K562 (cell line): ENCODE results near the gene ZBTB9. TPM values are rescaled to one million over a fixed set of nuclear protein-coding genes. Genes with fewer than 3 reads are reported as not detected.
A peak's percentile ranks its signal among the peaks of the same experiment; 100 is the strongest.

Experiments used
- ATAC-seq: fragments of 200-7000 bp; cut with Tn5 transposase; 3 replicates; pipeline ENCODE4 v1.9.1; 2020; ENCODE audit warnings: moderate library complexity
- BruUV-seq: library from RNA; stranded (reverse); fragments of 400-500 nt; replicated peaks from 2 replicates; lab custom pipeline; 2021; lab: Mats Ljungman, UMichigan
- CTCF ChIA-PET: fragments of 300-600 bp; formaldehyde crosslinking; extraction: SDS; loops from one replicate; lab custom pipeline; 2021; ENCODE audit warnings: low intra/inter-chr PET ratio; lab: Yijun Ruan, JAX
- POLR2A ChIA-PET: fragments of 300-600, 350-650 bp; sonication (Branson Sonifier 250); formaldehyde crosslinking; extraction: SDS; loops from one replicate; lab custom pipeline; 2021; ENCODE audit warnings: antibody characterized with exemption, inconsistent platforms; lab: Yijun Ruan, JAX
- DNase-seq, 4 experiments: peaks; one replicate each; pipeline versions ENCODE4 v3.0.0 to v3.0.0-alpha.2; 2011 to 2018; ENCODE audit warnings: low spot score in 3 of 4, mixed read lengths in 3 of 4; ENCODE audit errors: extremely low read depth in 1 of 4
- FAIRE-seq: peaks from 2 replicates; lab custom pipeline; 2011; peaks lifted over from hg19 to GRCh38; lab: Jason Lieb, UNC
- H2AFZ ChIP-seq: 2 replicates; pipeline ENCODE4 v1.6.0; 2011; ENCODE audit warnings: low read depth, low read length, control low read depth, inconsistent platforms
- H3K27ac ChIP-seq: fragments of 200-600 bp; 3 replicates; pipeline ENCODE4 v1.8.0; 2011; ENCODE audit warnings: low read depth, mild to moderate bottlenecking, control low read depth, inconsistent platforms, low read length, moderate library complexity, mixed read lengths; ENCODE audit errors: extremely low read depth
- H3K27me3 ChIP-seq, 2 experiments: fragments of 300-600 bp in 1 of 2; 2 replicates in 1 of 2; 3 replicates in 1 of 2; pipeline versions ENCODE4 v1.6.0 to v1.8.0; 2011; ENCODE audit warnings: inconsistent platforms in 2 of 2, low read length in 2 of 2, mild to moderate bottlenecking in 1 of 2, mixed read lengths in 1 of 2, moderate library complexity in 1 of 2; ENCODE audit not compliant: control insufficient read depth in 2 of 2, insufficient read depth in 2 of 2
- H3K36me3 ChIP-seq: fragments of 300-600 bp; 3 replicates; pipeline ENCODE4 v1.8.0; 2011; ENCODE audit warnings: mild to moderate bottlenecking, low read length, inconsistent platforms; ENCODE audit not compliant: control insufficient read depth, insufficient read depth
- H3K4me1 ChIP-seq, 2 experiments: fragments of 200-600 bp in 1 of 2; replicated peaks in 1 of 2; 2 replicates in 1 of 2; 3 replicates in 1 of 2; pipeline versions ENCODE4 v1.5.1 to v1.8.0; 2011; ENCODE audit warnings: inconsistent platforms in 2 of 2, low read length in 2 of 2, mild to moderate bottlenecking in 1 of 2, mixed read lengths in 1 of 2, moderate library complexity in 1 of 2; ENCODE audit not compliant: control insufficient read depth in 2 of 2, insufficient read depth in 2 of 2
- H3K4me2 ChIP-seq: 2 replicates; pipeline ENCODE4 v1.6.1; 2011; ENCODE audit warnings: low read length, control low read depth, inconsistent platforms, mixed read lengths; ENCODE audit not compliant: insufficient read depth
- H3K4me3 ChIP-seq: fragments of 200-600 bp; sonication (generic), shearing (Covaris generic); 2 replicates; pipeline ENCODE4 v1.5.1; 2016; ENCODE audit warnings: control low read depth, inconsistent platforms
- H3K79me2 ChIP-seq: fragments of 200-600 bp; 3 replicates; pipeline ENCODE4 v1.8.0; 2011; ENCODE audit warnings: low read length, inconsistent platforms; ENCODE audit not compliant: control insufficient read depth, insufficient read depth
- H3K9ac ChIP-seq, 2 experiments: 2 replicates each; pipeline versions ENCODE4 v1.6.0 to v1.6.1; 2011; ENCODE audit warnings: low read depth in 2 of 2, low read length in 2 of 2, control low read depth in 1 of 2, inconsistent platforms in 1 of 2, mild to moderate bottlenecking in 1 of 2, mixed read lengths in 1 of 2; ENCODE audit not compliant: insufficient read depth in 1 of 2
- H3K9me1 ChIP-seq: one replicate; pipeline ENCODE4 v1.6.0; 2011; ENCODE audit warnings: inconsistent platforms, mild to moderate bottlenecking, low read length, moderate library complexity; ENCODE audit not compliant: control insufficient read depth, insufficient read depth
- H3K9me3 ChIP-seq: replicated peaks from 2 replicates; pipeline ENCODE4 v1.5.1; 2011; ENCODE audit warnings: low read depth, low read length, inconsistent platforms; ENCODE audit not compliant: control insufficient read depth, insufficient read depth
- H4K20me1 ChIP-seq: replicated peaks from 2 replicates; pipeline ENCODE4 v1.6.1; 2011; ENCODE audit warnings: low read length, inconsistent platforms, mixed read lengths; ENCODE audit not compliant: control insufficient read depth, insufficient read depth
- BCOR ChIP-seq: fragments of 450-650 bp; IDR thresholded peaks from 2 replicates; pipeline ENCODE4 v1.6.1; 2016
- CBFA2T3 ChIP-seq: fragments of 450-650 bp; IDR thresholded peaks from 2 replicates; pipeline ENCODE4 v1.6.1; 2017
- DMBX1 ChIP-seq: fragments of 250-450 bp; sonication (Bioruptor Pico); IDR thresholded peaks from 2 replicates; pipeline ENCODE4 v1.8.0; 2022; ENCODE audit warnings: inconsistent platforms, mild to moderate bottlenecking, moderate library complexity, borderline replicate concordance
- EGR1 ChIP-seq: fragments of 450-650 bp; conservative IDR thresholded peaks from 2 replicates; pipeline ENCODE4 v1.6.1; 2017; ENCODE audit warnings: mild to moderate bottlenecking
- EHMT2 ChIP-seq: fragments of 450-650 bp; IDR thresholded peaks from 2 replicates; pipeline ENCODE4 v1.6.1; 2018; ENCODE audit warnings: antibody characterized with exemption
- EP400 ChIP-seq: fragments of 450-650 bp; IDR thresholded peaks from 2 replicates; pipeline ENCODE4 v1.6.1; 2017; ENCODE audit warnings: antibody characterized with exemption, mild to moderate bottlenecking, moderate library complexity
- HLTF ChIP-seq: fragments of 450-650 bp; IDR thresholded peaks from 2 replicates; pipeline ENCODE4 v1.6.1; 2016
- RAD51 ChIP-seq: fragments of 450-650 bp; IDR thresholded peaks from 2 replicates; pipeline ENCODE4 v1.7.1; 2016; ENCODE audit warnings: low read depth, mild to moderate bottlenecking, borderline replicate concordance
- TFAP4 ChIP-seq: sonication (generic); formaldehyde crosslinking; IDR thresholded peaks from 2 replicates; pipeline ENCODE4 v1.8.0; 2022; ENCODE audit warnings: missing genetic modification reagents, mild to moderate bottlenecking, moderate library complexity, borderline replicate concordance
- ZBTB9 ChIP-seq: fragments of 450-650 bp; formaldehyde crosslinking; IDR thresholded peaks from 2 replicates; pipeline ENCODE4 v1.4.0; 2020; ENCODE audit warnings: mild to moderate bottlenecking, moderate library complexity
- ZNF3 ChIP-seq: fragments of 250-450 bp; sonication (Bioruptor Pico); IDR thresholded peaks from 2 replicates; pipeline ENCODE4 v1.5.0; 2021; ENCODE audit warnings: mild to moderate bottlenecking, moderate library complexity
- WGBS: fragments of 100-300 bp; shearing (Covaris generic); methylation state at CpG from one replicate; pipeline ENCODE4 v1.1.6; 2016; ENCODE audit warnings: low coverage, mixed read lengths; ENCODE audit not compliant: insufficient coverage; ENCODE audit errors: missing lambda C conversion rate; 5-methylcytosine and 5-hydroxymethylcytosine counted together
- in situ Hi-C: fragments of 300-500 bp; cut with MboI; formaldehyde crosslinking; loops from 4 replicates; pipeline ENCODE4 v1.15.0; 2018; ENCODE audit warnings: inconsistent platforms, mixed read lengths
- intact Hi-C: fragments of 100-400 bp; cut with micrococcal nuclease; formaldehyde crosslinking; loops from 2 replicates; pipeline ENCODE4 v1.14.2; 2022
- polyA plus RNA-seq, 8 experiments: library from polyadenylated mRNA; depleted of rRNA in 4 of 8; stranded (reverse) in 5 of 8; unstranded in 3 of 8; fragments of >200 nt; fragmentation: Nextera tagmentation in 2 of 8; fragmentation: Illumina TruSeq in 1 of 8; extraction: Ambion mirVana in 2 of 8; extraction: Trizol in 1 of 8; gene quantifications; 2 replicates each; pipeline versions ENCODE4 v1.2.1 to v1.2.3, GENCODE V29; 2011 to 2014; ENCODE audit warnings: inconsistent platforms in 1 of 8, missing spikeins in 1 of 8
- total RNA-seq, 7 experiments: library from RNA; depleted of rRNA in 6 of 7; stranded (reverse); fragments of >200 nt in 6 of 7; fragmentation: Illumina TruSeq in 2 of 7; extraction: Trizol in 2 of 7; gene quantifications; 2 replicates each; pipeline versions ENCODE4 v1.2.1 to v1.2.3, GENCODE V29; 2011 to 2021; ENCODE audit warnings: low replicate concordance in 1 of 7
- TF ChIP-seq, protein P1 (sequence below), 2 experiments: fragments of 450-650 bp in 1 of 2; IDR thresholded peaks; 2 replicates each; pipeline ENCODE4 v1.6.1; 2011 to 2017; ENCODE audit warnings: low read depth in 2 of 2, antibody characterized with exemption in 1 of 2, borderline replicate concordance in 1 of 2, low read length in 1 of 2, mild to moderate bottlenecking in 1 of 2, mixed read lengths in 1 of 2; ENCODE audit not compliant: control insufficient read depth in 1 of 2
- TF ChIP-seq, protein P2 (sequence below): sonication (generic); formaldehyde crosslinking; IDR thresholded peaks from 2 replicates; pipeline ENCODE4 v1.8.1; 2023; ENCODE audit warnings: mild to moderate bottlenecking, missing genetic modification reagents

Gene ZBTB9
- total and polyA plus RNA-seq, 9 of the 15 experiments (the other 6 are each of a cell fraction or from before 2014, with no cell fraction given) = 1.9 to 19.5 (median 10.4) TPM

DNA sequence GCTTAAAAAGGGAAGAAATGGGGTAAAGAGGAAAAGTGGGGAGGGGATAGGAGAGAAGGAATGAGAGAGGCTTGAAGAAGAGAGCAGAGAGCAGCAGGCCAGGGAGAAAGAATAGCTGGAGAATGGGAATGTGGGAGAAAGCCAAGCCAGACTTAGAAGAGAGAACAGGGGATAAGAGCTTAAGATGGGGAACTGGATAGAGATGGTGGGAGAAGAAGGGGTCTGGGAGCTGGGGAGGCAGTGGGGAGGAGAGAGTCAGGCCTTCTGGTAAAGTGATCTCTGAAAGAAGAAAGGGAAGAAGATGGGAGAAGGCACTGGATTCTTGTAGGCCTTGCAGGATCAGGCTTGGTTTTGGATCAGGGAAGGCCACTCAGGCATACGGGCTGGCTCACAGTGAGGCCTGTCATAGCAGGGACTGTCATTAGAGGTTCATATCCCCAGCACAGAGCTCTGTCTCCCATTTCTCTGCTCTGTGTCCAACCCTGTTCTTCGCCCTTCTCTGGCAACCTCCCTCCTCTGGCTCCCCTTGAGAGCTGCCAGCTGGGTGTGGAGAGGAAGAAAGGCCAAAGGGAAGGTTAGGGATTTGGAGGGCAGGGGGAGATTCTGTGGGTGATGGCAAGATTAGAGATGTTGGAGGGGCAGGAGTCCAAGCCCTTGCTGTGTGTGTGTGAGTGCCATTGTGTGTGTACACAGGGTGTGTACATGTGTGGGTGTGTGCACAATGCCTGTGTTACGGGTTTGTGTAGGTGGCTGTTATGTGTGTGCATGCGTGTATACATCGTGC, 25.2 kb upstream of the ZBTB9 start:
- ChIA-PET CTCF (interaction anchor here (0.6 kb wide), 1 partner anchor 9 kb away, joined by 3 read pairs; no protein-coding TSS in a partner anchor), POLR2A (interaction anchor here (0.5 to 1.2 kb wide), 7 partner anchors 11 to 286 kb away, joined by 3 to 6 read pairs (median 3); no protein-coding TSS in a partner anchor)
- in situ Hi-C loops = no loop called here
- BruUV-seq = TSS peak; percentile 64
- WGBS = 69% methylated on average over 5 of the region's 5 CpGs
- Histone ChIP-seq H3K79me2 (peaks cover 51% of the 10 kb centered on the region), H3K4me3 (peak overlapping the region; percentile 49; the same call in 1 of the 2 replicates), H3K9me1 (no peaks in the 10 kb centered on the region), H3K36me3 (no peaks in the 10 kb centered on the region), H4K20me1 (no peaks in the 10 kb centered on the region; the same call in 1 of the 2 replicates), H3K4me2 (peak overlapping the region; percentile 82), H3K27ac (peak overlapping the region; percentile 77), H3K9ac (peak overlapping the region; percentile 60 to 91; a peak in 3 of 4 replicates), H3K9me3 (no peaks in the 10 kb centered on the region), H2AFZ (peak overlapping the region; percentile 77; the same call in 1 of the 2 replicates), H3K4me1 (peaks cover 53 to 65% of the 10 kb centered on the region in 2 experiments), H3K27me3 (no peaks in the 10 kb centered on the region)
- FAIRE-seq (peak; percentile 40), DNase-seq (peak in 1 of 4 experiments; percentile 33), ATAC-seq (no peak)
- intact Hi-C loops = loop anchor here (5.0 to 10.0 kb wide), 4 partner anchors 54 to 304 kb away; partner anchors contain the start of genes BAK1 and RGL2
- TF ChIP-seq TFAP4 (no peak; the same call in 1 of the 2 replicates), DMBX1 (CRISPR knock-in tag) (no peak), EGR1 (peak; percentile 47), CBFA2T3 (0 out of 2 replicates have a peak, but pooled peaks have one; percentile 12), EHMT2 (peak; percentile 47; the same call in 1 of the 2 replicates), RAD51 (no peak), HLTF (0 out of 2 replicates have a peak, but pooled peaks have one; percentile 32), BCOR (no peak), EP400 (no peak), ZBTB9 (CRISPR knock-in tag) (no peak), ZNF3 (CRISPR knock-in tag) (no peak)
- TF ChIP-seq, protein P1, sequence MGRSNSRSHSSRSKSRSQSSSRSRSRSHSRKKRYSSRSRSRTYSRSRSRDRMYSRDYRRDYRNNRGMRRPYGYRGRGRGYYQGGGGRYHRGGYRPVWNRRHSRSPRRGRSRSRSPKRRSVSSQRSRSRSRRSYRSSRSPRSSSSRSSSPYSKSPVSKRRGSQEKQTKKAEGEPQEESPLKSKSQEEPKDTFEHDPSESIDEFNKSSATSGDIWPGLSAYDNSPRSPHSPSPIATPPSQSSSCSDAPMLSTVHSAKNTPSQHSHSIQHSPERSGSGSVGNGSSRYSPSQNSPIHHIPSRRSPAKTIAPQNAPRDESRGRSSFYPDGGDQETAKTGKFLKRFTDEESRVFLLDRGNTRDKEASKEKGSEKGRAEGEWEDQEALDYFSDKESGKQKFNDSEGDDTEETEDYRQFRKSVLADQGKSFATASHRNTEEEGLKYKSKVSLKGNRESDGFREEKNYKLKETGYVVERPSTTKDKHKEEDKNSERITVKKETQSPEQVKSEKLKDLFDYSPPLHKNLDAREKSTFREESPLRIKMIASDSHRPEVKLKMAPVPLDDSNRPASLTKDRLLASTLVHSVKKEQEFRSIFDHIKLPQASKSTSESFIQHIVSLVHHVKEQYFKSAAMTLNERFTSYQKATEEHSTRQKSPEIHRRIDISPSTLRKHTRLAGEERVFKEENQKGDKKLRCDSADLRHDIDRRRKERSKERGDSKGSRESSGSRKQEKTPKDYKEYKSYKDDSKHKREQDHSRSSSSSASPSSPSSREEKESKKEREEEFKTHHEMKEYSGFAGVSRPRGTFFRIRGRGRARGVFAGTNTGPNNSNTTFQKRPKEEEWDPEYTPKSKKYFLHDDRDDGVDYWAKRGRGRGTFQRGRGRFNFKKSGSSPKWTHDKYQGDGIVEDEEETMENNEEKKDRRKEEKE (IDR thresholded peaks at IDR 0.05; ENCODE audit: borderline replicate concordance in 1 of 2, control insufficient read depth in 1 of 2, low read depth in 2 of 2, low read length in 1 of 2) = peak in 1 of 2 experiments; percentile 73; a peak in 1 of 4 replicates
- TF ChIP-seq, protein P2, sequence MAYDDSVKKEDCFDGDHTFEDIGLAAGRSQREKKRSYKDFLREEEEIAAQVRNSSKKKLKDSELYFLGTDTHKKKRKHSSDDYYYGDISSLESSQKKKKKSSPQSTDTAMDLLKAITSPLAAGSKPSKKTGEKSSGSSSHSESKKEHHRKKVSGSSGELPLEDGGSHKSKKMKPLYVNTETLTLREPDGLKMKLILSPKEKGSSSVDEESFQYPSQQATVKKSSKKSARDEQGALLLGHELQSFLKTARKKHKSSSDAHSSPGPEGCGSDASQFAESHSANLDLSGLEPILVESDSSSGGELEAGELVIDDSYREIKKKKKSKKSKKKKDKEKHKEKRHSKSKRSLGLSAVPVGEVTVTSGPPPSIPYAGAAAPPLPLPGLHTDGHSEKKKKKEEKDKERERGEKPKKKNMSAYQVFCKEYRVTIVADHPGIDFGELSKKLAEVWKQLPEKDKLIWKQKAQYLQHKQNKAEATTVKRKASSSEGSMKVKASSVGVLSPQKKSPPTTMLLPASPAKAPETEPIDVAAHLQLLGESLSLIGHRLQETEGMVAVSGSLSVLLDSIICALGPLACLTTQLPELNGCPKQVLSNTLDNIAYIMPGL (CRISPR knock-in tag) = no peak
